Measurements from ENCODE around the gene EVX2.

EVX2 gene

GRCh38 chr2:176039375-176039774 is 44.4 kb downstream of the EVX2 start:
- DNase-seq: no peak

- DNase-seq: no peak
Measured at GRCh38 chr2:176038694-176039093, 45.1 kb downstream of the EVX2 start.

GRCh38 chr2:176035013-176035691 is 48.6 kb downstream of the EVX2 start:
- DNase-seq: no peak

DNA sequence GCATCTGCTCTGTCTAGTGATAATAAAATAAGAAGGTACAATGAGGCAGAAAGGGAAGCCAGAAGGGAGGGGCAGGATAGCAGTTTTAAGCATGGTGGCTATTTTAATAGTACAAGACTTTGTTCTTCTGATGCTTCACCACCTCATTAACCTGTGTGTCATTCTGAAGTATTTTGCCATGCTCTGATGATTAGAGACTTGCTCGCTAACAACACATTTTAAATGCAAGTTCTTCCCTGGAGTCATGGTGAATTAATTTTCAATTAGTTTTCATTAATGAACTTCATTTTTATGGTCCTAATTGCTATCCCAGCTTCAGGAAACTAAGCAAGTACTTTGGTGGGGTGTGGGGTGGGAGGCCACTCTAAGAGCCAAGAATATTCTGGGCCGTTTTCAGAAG is 56.0 kb downstream of the EVX2 start:
- DNase-seq: no peak
